ENCODE data around the gene LTBP1.

Gene LTBP1

GRCh38 chr2:33130054-33130447, 183.3 kb downstream of the LTBP1 start:
- Histone ChIP-seq H3K4me3 (ENCODE audit: low read depth in 1 of 2, low read length in 2 of 2) (no peak overlapping the region), H3K36me3 (ENCODE audit: insufficient read depth, low read length) (no peaks in the 10 kb centered on the region), H3K9ac (ENCODE audit: low read length) (no peak overlapping the region), H3K4me1 (ENCODE audit: insufficient read depth, low read length) (peaks cover 41% of the 10 kb centered on the region), H3K9me3 (ENCODE audit: low read length) (no peaks in the 10 kb centered on the region), H3K27me3 (ENCODE audit: control insufficient read depth in 1 of 2, insufficient read depth in 2 of 2, low read length in 2 of 2) (no peaks in the 10 kb centered on the region), H3K27ac (ENCODE audit: low read depth, low read length) (peak overlapping the region; percentile 37)

GRCh38 chr2:33130544-33130943, 183.8 kb downstream of the LTBP1 start:
- Histone ChIP-seq H3K4me3 (ENCODE audit: low read depth in 1 of 2, low read length in 2 of 2) (no peak overlapping the region), H3K9me3 (ENCODE audit: low read length) (no peaks in the 10 kb centered on the region), H3K9ac (ENCODE audit: low read length) (no peak overlapping the region), H3K27me3 (ENCODE audit: control insufficient read depth in 1 of 2, insufficient read depth in 2 of 2, low read length in 2 of 2) (no peaks in the 10 kb centered on the region), H3K27ac (ENCODE audit: low read depth, low read length) (peak overlapping the region; percentile 37), H3K4me1 (ENCODE audit: insufficient read depth, low read length) (peaks cover 44% of the 10 kb centered on the region), H3K36me3 (ENCODE audit: insufficient read depth, low read length) (no peaks in the 10 kb centered on the region)

DNA sequence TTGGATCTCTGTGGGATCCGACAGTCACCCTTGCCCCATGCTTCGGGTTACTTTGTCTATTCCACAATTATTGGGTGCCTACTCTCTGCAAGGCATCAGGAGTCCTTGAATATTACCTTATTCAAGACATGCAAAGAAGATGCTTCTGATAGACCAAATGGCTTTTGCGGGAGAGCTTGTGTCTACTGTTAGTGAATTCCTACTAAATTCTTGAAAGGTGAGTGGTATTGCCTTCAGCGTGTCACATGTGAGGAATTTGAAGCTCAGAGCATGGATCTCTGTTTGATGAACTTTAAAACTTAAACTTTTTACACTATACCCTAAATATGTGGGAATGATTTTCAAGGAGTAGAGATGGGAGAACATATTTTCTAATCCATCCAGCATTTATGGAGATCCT, 184.4 kb downstream of the LTBP1 start:
- Histone ChIP-seq H3K27ac (ENCODE audit: low read depth, low read length) (no peak overlapping the region), H3K9me3 (ENCODE audit: low read length) (no peaks in the 10 kb centered on the region), H3K9ac (ENCODE audit: low read length) (no peak overlapping the region), H3K36me3 (ENCODE audit: insufficient read depth, low read length) (no peaks in the 10 kb centered on the region), H3K4me1 (ENCODE audit: insufficient read depth, low read length) (peaks cover 49% of the 10 kb centered on the region), H3K27me3 (ENCODE audit: control insufficient read depth in 1 of 2, insufficient read depth in 2 of 2, low read length in 2 of 2) (no peaks in the 10 kb centered on the region), H3K4me3 (ENCODE audit: low read depth in 1 of 2, low read length in 2 of 2) (no peak overlapping the region)

GRCh38 chr2:33131749-33132148, 185.0 kb downstream of the LTBP1 start:
- H3K27ac ChIP-seq (ENCODE audit: low read depth, low read length) = no peak overlapping the region
- peaks cover 56% of the 10 kb centered on the region for H3K4me1 ChIP-seq (ENCODE audit: insufficient read depth, low read length)
- no peaks in the 10 kb centered on the region for H3K9me3 ChIP-seq (ENCODE audit: low read length)
- H3K4me3 ChIP-seq (ENCODE audit: low read depth in 1 of 2, low read length in 2 of 2) = no peak overlapping the region
- no peaks in the 10 kb centered on the region for H3K36me3 ChIP-seq (ENCODE audit: insufficient read depth, low read length)
- H3K9ac ChIP-seq (ENCODE audit: low read length) = no peak overlapping the region
- H3K27me3 ChIP-seq (ENCODE audit: control insufficient read depth in 1 of 2, insufficient read depth in 2 of 2, low read length in 2 of 2) = no peaks in the 10 kb centered on the region

DNA sequence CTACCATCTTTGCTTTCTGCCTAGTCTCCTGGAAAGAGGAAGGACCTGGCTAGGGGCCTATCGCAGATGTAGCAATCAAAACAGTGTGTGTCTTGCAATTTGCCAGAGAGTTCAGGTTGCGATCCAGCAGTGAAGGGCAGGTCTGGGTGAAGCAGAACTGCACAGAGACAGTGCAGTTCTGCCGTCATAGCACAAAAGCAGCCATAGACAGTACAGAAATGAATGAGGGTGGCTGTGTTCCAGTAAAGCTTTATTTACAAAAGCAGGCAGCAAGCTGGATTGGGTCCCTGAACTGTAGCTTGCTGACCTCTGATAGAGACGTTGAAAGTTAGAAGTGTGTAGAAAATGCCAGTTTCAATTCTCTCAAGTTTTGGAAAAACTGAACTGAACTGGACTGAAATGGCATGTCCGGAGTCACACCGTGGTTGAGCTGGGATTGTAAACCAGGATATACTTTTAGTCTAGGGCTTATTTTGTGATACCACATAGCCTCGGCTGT, 186.8 kb downstream of the LTBP1 start:
- H3K4me3 ChIP-seq (ENCODE audit: low read depth in 1 of 2, low read length in 2 of 2) = peak overlapping the region in 1 of 2 donors; percentile 11
- peak overlapping the region; percentile 84 for H3K27ac ChIP-seq (ENCODE audit: low read depth, low read length)
- no peaks in the 10 kb centered on the region for H3K27me3 ChIP-seq (ENCODE audit: control insufficient read depth in 1 of 2, insufficient read depth in 2 of 2, low read length in 2 of 2)
- no peaks in the 10 kb centered on the region for H3K9me3 ChIP-seq (ENCODE audit: low read length)
- no peaks in the 10 kb centered on the region for H3K36me3 ChIP-seq (ENCODE audit: insufficient read depth, low read length)
- H3K4me1 ChIP-seq (ENCODE audit: insufficient read depth, low read length) = peaks cover 67% of the 10 kb centered on the region
- peak overlapping the region; percentile 10 for H3K9ac ChIP-seq (ENCODE audit: low read length)

GRCh38 chr2:33134086-33134771, 187.5 kb downstream of the LTBP1 start:
- H3K9me3 ChIP-seq (ENCODE audit: low read length) = no peaks in the 10 kb centered on the region
- peak overlapping the region; percentile 84 for H3K27ac ChIP-seq (ENCODE audit: low read depth, low read length)
- H3K4me1 ChIP-seq (ENCODE audit: insufficient read depth, low read length) = peaks cover 69% of the 10 kb centered on the region
- H3K9ac ChIP-seq (ENCODE audit: low read length) = peak overlapping the region; percentile 54
- H3K4me3 ChIP-seq (ENCODE audit: low read depth in 1 of 2, low read length in 2 of 2) = peak overlapping the region; percentile 7 to 11
- no peaks in the 10 kb centered on the region for H3K27me3 ChIP-seq (ENCODE audit: control insufficient read depth in 1 of 2, insufficient read depth in 2 of 2, low read length in 2 of 2)
- no peaks in the 10 kb centered on the region for H3K36me3 ChIP-seq (ENCODE audit: insufficient read depth, low read length)

DNA sequence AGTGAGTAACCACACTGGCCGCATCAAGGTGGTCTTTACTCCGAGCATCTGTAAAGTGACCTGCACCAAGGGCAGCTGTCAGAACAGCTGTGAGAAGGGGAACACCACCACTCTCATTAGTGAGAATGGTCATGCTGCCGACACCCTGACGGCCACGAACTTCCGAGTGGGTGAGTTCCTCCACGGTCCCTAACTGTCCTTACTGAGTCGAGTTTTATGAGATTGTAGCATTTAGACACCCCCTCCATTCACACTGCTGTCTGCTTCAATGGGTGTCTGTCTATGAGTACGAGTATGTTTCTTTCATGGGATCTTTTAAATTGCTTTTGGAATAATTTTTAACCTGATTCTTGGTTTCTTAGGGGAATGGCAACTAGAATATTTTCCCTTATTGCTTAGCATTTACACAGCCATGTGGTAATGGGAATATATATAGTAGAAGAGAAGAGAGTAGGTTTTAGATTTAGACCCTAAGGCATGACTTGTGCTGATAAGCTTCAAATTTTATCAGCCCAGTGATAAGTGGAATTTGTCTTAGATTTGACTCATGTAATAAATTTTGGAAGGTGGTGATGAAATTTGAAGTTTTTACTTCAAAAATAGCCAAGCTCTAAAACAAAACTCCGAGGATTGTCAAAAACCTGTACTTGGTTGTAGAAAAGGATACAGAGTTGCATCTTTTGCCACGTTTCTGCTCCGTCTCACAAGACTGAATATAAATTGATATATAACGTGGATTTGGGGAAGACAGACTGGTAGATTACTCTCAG, 188.2 kb downstream of the LTBP1 start:
- no peaks in the 10 kb centered on the region for H3K36me3 ChIP-seq (ENCODE audit: insufficient read depth, low read length)
- H3K27ac ChIP-seq (ENCODE audit: low read depth, low read length) = peak overlapping the region; percentile 84
- peak overlapping the region; percentile 54 for H3K9ac ChIP-seq (ENCODE audit: low read length)
- H3K27me3 ChIP-seq (ENCODE audit: control insufficient read depth in 1 of 2, insufficient read depth in 2 of 2, low read length in 2 of 2) = no peaks in the 10 kb centered on the region
- H3K4me3 ChIP-seq (ENCODE audit: low read depth in 1 of 2, low read length in 2 of 2) = peak overlapping the region; percentile 11 to 35
- peaks cover 76% of the 10 kb centered on the region for H3K4me1 ChIP-seq (ENCODE audit: insufficient read depth, low read length)
- no peaks in the 10 kb centered on the region for H3K9me3 ChIP-seq (ENCODE audit: low read length)

DNA sequence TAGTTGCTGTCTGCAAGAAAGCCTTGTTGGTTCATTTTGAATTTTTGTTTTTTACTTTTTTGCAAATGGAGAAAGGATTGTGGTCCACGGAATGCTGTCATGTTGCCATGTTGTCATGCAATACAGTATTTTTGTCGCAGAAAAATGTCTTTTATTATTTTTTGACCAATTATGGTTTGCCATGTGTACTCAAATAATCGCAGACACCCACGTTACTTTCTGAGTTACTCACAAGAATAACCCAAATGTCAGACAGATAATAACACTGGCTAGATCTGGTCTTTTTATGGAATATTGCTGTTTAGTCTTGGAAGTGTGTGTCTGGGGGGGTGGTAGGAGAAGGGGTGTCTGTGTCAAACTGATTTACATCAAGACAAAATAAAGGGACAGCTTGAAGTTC, 188.9 kb downstream of the LTBP1 start:
- peaks cover 73% of the 10 kb centered on the region for H3K4me1 ChIP-seq (ENCODE audit: insufficient read depth, low read length)
- peak overlapping the region; percentile 54 for H3K9ac ChIP-seq (ENCODE audit: low read length)
- H3K36me3 ChIP-seq (ENCODE audit: insufficient read depth, low read length) = no peaks in the 10 kb centered on the region
- peak overlapping the region; percentile 84 for H3K27ac ChIP-seq (ENCODE audit: low read depth, low read length)
- peak overlapping the region; percentile 11 to 35 for H3K4me3 ChIP-seq (ENCODE audit: low read depth in 1 of 2, low read length in 2 of 2)
- H3K27me3 ChIP-seq (ENCODE audit: control insufficient read depth in 1 of 2, insufficient read depth in 2 of 2, low read length in 2 of 2) = no peaks in the 10 kb centered on the region
- H3K9me3 ChIP-seq (ENCODE audit: low read length) = no peaks in the 10 kb centered on the region

- H3K27me3 ChIP-seq (ENCODE audit: control insufficient read depth in 1 of 2, insufficient read depth in 2 of 2, low read length in 2 of 2) = no peaks in the 10 kb centered on the region
- H3K27ac ChIP-seq (ENCODE audit: low read depth, low read length) = peak overlapping the region; percentile 84
- H3K9ac ChIP-seq (ENCODE audit: low read length) = no peak overlapping the region
- no peaks in the 10 kb centered on the region for H3K36me3 ChIP-seq (ENCODE audit: insufficient read depth, low read length)
- peak overlapping the region in 1 of 2 donors; percentile 11 for H3K4me3 ChIP-seq (ENCODE audit: low read depth in 1 of 2, low read length in 2 of 2)
- H3K4me1 ChIP-seq (ENCODE audit: insufficient read depth, low read length) = peaks cover 69% of the 10 kb centered on the region
- H3K9me3 ChIP-seq (ENCODE audit: low read length) = no peaks in the 10 kb centered on the region
These were observed 189.3 kb downstream of the LTBP1 start for GRCh38 chr2:33136056-33136455.

DNA sequence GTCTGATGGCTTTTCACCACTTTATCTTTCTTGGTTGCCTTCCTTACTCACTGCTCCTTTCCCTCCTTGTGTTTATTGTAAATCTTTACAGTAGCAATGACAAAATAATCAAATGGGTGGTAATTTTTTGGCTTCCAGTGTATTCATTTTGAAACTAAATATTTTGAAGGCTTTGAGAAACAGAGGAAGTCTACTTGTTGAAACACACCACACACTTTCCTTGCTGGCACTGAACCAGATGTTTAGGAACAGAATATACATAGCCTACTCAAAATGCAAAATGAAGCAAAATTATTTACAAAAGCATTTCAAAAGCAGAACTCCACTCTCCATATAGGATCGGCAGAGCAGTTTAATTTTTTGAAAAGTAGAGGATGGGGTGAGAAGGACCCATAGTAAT, 189.8 kb downstream of the LTBP1 start:
- Histone ChIP-seq H3K4me3 (ENCODE audit: low read depth in 1 of 2, low read length in 2 of 2) (no peak overlapping the region), H3K36me3 (ENCODE audit: insufficient read depth, low read length) (no peaks in the 10 kb centered on the region), H3K27ac (ENCODE audit: low read depth, low read length) (peak overlapping the region; percentile 8), H3K9ac (ENCODE audit: low read length) (no peak overlapping the region), H3K27me3 (ENCODE audit: control insufficient read depth in 1 of 2, insufficient read depth in 2 of 2, low read length in 2 of 2) (no peaks in the 10 kb centered on the region), H3K9me3 (ENCODE audit: low read length) (no peaks in the 10 kb centered on the region), H3K4me1 (ENCODE audit: insufficient read depth, low read length) (peaks cover 64% of the 10 kb centered on the region)

DNA sequence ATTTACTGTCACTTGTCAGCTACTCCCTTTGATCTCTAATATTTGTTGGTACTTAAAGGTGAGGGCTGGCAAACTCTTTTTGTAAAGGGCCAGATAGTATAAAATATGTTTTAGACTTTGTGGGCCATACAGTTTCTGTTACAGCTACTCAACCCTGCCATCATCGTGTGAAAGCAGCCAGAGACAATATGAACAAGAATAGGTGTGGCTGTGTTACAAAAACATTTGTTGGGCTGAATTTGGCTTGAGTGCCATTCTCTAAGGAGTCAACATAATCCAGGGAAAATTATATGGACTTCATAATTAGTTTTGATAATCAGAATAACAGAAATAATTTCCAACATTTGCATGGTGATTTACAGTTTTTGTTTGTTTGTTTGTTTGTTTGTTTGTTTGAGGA, 190.6 kb downstream of the LTBP1 start:
- H3K9ac ChIP-seq (ENCODE audit: low read length) = no peak overlapping the region
- H3K27me3 ChIP-seq (ENCODE audit: control insufficient read depth in 1 of 2, insufficient read depth in 2 of 2, low read length in 2 of 2) = no peaks in the 10 kb centered on the region
- peaks cover 56% of the 10 kb centered on the region for H3K4me1 ChIP-seq (ENCODE audit: insufficient read depth, low read length)
- no peak overlapping the region for H3K4me3 ChIP-seq (ENCODE audit: low read depth in 1 of 2, low read length in 2 of 2)
- H3K9me3 ChIP-seq (ENCODE audit: low read length) = no peaks in the 10 kb centered on the region
- H3K27ac ChIP-seq (ENCODE audit: low read depth, low read length) = peak overlapping the region; percentile 37
- H3K36me3 ChIP-seq (ENCODE audit: insufficient read depth, low read length) = no peaks in the 10 kb centered on the region

Data from muscle layer of colon (tissue), 2 donors.